Stimulated activated CD4-positive, alpha-beta T cell treated with anti-CD3 and anti-CD28 coated beads, Interleukin-1b, Interleukin-23, amount 100 ng/mL, for 1 hour (primary cell): Measurements from ENCODE around the gene PRMT7.

Experiments used
- DNase-seq, 2 donors: peaks; one replicate each; pipeline ENCODE4 v3.0.0-alpha.2; 2020; ENCODE audit warnings: low read depth in 2 of 2

Gene PRMT7

GRCh38 chr16:68346892-68347480, 36.2 kb downstream of the PRMT7 start:
- no peak for DNase-seq

- DNase-seq: no peak
Observed at GRCh38 chr16:68347605-68348004, 36.8 kb downstream of the PRMT7 start.

GRCh38 chr16:68348639-68349445, 38.0 kb downstream of the PRMT7 start:
- no peak for DNase-seq

- DNase-seq: no peak
Observed at GRCh38 chr16:68349838-68350410, 39.1 kb downstream of the PRMT7 start.

GRCh38 chr16:68350813-68351350, 40.1 kb downstream of the PRMT7 start:
- DNase-seq: no peak

GRCh38 chr16:68351463-68351862, 40.6 kb downstream of the PRMT7 start:
- DNase-seq: no peak

GRCh38 chr16:68351991-68352431, 41.2 kb downstream of the PRMT7 start:
- no peak for DNase-seq

GRCh38 chr16:68353366-68353765, 42.5 kb downstream of the PRMT7 start:
- DNase-seq: no peak

- no peak for DNase-seq
Observed at GRCh38 chr16:68354816-68355215, 44.0 kb downstream of the PRMT7 start.

GRCh38 chr16:68355447-68356248, 44.8 kb downstream of the PRMT7 start:
- DNase-seq: no peak

- DNase-seq: no peak
Observed at GRCh38 chr16:68356249-68356918, 45.6 kb downstream of the PRMT7 start.

GRCh38 chr16:68356919-68357286, 46.1 kb downstream of the PRMT7 start:
- DNase-seq: no peak

- DNase-seq: no peak
Observed at GRCh38 chr16:68357521-68357922, 46.7 kb downstream of the PRMT7 start.

- no peak for DNase-seq
Observed at GRCh38 chr16:68357923-68358322, 47.1 kb downstream of the PRMT7 start.

GRCh38 chr16:68358951-68359350, 48.1 kb downstream of the PRMT7 start:
- DNase-seq: no peak

GRCh38 chr16:68359398-68360191, 48.8 kb downstream of the PRMT7 start:
- no peak for DNase-seq

- DNase-seq: no peak
Observed at GRCh38 chr16:68360547-68360946, 49.7 kb downstream of the PRMT7 start.

GRCh38 chr16:68360956-68361355, 50.1 kb downstream of the PRMT7 start:
- DNase-seq: no peak

GRCh38 chr16:68361485-68361884, 50.7 kb downstream of the PRMT7 start:
- DNase-seq: no peak

- no peak for DNase-seq
Observed at GRCh38 chr16:68362262-68362913, 51.6 kb downstream of the PRMT7 start.
